T-helper 2 cell (primary cell): ENCODE measurements around the gene MYADML2.

Experiments used
- DNase-seq, 5 experiments: peaks; one replicate each; pipeline versions ENCODE4 v3.0.0 to v3.0.0-alpha.2; 2012 to 2022

MYADML2 gene

GRCh38 chr17:81935709-81936084 lies 11.3 kb downstream of the MYADML2 start:
- no peak for DNase-seq

- DNase-seq: no peak
Observed at GRCh38 chr17:81934850-81935708, 12.0 kb downstream of the MYADML2 start.

DNA sequence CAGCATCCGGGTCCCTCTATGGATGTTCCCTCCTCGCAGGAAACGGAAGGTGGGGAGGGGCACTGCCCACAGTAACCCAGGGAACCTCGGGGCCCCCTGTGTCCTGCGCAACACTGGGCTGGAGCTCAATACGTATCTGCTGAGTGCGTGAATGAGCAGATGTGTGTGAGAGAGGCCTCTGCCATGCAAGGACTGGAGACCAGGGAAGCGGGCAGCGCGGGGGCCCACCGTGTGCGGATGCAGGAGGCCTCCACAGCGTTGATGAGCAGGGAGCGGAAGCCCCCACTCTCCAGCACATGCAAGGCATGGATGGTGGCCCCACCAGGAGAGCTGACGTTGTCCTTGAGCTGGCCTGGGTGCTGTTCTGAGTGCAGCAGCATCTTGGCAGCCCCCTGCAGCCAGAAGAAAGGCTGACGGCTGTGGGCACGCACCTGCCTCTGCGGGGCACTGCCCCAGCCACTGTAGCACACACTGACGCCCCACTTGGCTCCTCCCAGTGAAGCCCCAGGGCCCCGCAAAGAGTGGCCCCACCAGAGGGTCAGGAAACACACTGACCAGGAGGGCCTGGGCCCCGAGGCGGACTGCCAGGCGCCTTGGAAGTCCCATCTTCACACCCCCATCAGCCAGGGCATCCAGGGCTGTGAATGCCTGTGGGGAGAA lies 12.8 kb downstream of the MYADML2 start:
- DNase-seq: no peak

DNA sequence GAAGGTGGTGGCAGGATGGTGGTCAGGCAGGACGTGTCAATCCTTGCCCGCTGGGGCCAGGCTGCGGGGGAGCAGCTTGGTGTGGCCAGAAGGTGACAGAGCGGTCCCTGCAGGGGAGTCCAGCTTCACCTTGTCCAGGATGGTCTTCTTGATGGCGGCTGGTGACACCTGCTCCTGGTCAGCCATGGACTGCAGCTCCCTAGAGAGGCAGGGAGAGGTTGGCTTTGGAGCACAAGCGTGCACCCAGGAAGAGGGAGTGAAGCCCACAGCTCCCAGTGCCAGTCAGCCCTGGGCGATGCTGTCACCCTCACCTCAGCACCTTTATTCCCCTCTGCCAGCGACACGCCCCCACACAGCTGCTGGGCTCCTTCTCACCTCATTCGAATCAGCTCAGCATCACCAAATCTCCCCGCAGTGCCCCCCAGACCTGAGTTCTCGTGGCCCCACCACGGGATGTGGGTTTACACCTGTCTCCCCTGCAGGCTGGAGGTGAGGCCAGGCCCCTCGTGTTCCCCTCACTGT lies 13.8 kb downstream of the MYADML2 start:
- DNase-seq: no peak

DNA sequence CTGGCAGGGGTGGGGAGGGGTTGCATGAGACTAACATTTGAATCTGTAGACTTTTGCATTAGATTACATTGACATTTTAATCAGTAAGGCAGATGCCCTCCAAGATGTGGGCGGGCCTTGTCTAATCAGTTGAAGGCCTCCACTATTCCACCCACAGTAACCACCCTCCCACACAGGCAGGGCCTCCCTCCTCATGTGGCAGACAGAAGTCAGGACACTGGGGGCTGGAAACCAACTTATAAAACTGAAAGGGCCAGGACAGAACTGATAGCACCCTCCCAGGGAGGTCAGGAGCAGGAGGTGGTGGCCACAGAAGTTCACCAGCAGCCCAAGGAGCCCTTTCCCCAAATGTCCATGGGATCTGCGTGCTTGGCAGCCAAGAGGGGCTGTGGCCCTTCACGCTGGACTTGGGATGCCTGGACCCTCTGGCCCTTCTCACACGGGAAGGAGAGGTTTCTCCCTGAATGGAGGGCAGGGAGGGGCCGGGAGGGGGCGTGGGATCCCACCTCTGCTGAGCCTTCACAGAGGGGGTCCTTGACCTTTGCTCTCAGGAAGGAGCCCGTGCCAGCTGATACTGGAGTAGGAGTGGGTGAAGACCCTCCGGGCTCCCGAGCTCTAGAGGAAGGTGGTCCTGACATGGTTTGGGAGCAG lies 14.6 kb downstream of the MYADML2 start:
- DNase-seq: no peak

DNA sequence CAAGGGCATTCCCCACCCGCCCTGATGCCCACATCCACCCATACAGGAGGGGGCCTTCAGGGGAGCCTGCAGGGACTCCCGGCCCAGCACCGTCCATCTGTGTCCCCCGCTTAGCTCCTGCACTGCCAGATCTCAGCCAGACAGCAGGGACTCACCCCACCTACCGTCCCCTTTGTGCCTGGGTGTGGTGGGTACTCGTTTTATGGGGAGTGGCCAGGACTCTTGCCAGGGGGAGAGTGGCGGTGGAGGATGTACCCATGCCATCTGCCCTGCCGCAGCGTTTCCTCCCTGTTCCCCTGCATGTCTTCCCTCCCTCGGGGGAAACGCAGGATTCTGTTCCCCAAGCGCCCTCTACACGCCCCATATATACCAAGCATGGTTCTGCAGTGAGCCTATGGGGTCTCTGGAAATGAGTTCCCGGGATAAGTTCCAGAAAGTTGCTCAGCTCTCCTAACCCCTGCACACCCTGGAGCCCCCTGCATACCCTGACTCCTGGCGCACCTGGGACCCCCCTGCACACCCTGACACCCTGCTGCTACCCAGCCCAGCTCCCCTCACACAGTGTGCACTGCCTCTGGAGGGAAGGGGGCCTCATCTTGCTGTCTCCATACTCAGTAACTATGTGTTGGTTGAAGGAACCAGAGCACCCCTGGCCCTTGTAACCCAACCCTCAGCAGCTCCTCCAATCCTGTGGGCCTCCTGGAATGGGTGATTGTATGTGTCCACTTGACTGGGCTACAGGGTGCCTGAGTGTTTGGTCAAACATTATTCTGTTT lies 15.3 kb downstream of the MYADML2 start:
- no peak for DNase-seq

DNA sequence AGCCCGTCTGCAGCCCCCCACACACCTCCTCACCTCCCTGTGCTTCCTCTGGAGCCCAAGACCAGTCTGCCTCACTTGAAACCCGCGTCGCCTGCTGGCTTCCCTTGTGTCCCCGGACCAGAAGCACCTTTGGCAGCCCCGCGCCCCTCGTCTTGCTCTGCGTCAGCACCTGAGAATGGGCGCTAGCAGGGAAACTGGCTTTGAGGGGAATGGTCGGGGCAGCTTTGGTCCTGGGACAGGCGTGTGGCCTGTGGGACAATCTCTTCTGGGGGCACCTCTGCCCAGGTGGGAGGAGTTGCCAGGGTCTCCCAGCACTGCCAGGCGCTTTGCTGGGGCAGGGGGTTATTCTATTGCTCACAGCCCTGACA lies 15.9 kb downstream of the MYADML2 start:
- DNase-seq: no peak

- DNase-seq: no peak
Observed at GRCh38 chr17:81930142-81931125, 16.6 kb downstream of the MYADML2 start.

GRCh38 chr17:81929253-81930141 lies 17.5 kb downstream of the MYADML2 start:
- DNase-seq: no peak

DNA sequence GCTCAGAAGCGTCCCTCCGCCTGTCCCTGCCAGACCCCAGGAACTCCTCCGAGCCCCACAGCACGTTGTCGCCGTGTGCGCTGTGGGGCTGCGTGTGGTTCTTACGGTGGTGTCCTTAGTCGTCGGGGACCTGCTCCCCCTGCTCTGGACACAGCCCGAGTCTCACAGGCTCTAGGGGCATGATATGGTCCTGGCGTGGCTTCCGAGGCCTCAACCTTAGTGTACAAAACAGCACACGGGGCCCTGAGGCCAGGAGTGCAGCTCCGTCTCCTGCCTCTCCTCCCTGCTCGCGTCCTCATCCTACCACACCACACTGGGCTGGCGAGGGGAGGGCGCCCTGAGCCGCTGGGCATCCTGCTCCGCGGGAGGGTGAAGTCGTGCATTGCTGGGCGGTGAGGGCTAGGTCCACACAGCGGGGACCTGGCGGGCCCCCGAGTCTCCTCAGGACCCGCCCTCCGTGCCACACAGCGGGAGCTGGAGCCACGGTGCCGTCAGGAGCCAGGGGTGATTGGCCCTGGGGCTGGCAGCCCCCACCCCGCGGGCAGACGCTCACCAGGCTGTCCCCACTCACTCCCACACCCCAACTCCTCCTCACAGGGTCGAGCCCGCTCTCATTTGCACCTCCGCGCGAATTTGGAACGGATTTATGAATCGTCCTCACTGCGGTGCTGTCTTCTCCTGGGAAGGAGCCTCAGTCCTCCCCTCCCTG lies 18.3 kb downstream of the MYADML2 start:
- no peak for DNase-seq

- DNase-seq: peak; percentile 80 to 94 (median 85)
Observed at GRCh38 chr17:81927653-81928543, 19.1 kb downstream of the MYADML2 start, which contains the start of gene MAFG. Gene MAFG, minus strand, starts transcription at chr17:81927735. Its CDS starts 4,550 bp downstream, at chr17:81923185.

DNA sequence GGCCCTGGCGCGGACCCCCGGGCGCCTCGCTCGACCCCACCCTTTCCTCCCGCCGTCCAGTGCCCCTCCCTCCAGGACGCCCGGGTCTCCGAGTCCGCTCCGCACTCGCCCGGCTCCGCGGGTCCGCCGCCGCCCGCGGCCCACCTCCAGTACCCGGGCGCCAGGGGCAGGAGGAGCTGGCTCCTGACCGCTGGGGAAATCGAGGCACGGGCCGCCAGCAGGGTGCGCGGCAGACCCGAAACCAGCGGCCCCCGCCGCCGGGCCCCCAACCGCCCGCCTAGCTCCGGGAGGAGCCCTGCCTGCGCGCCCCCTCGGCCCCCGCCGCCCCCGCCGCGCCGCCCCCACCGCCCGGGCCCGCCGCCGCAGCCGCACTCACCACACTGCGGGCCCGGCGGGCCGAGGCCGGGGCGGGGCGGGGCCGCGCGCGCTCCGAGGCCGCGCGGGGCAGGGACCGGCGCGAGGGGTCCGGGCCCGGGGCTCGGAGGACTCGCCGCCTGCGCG lies 19.8 kb downstream of the MYADML2 start:
- DNase-seq: no peak

- DNase-seq: peak in 3 of 5 experiments; percentile 35 to 75 (median 55)
Observed at GRCh38 chr17:81926451-81927151, 20.4 kb downstream of the MYADML2 start.

GRCh38 chr17:81925860-81926450 lies 21.1 kb downstream of the MYADML2 start:
- peak in 1 of 5 experiments; percentile 45 for DNase-seq

DNA sequence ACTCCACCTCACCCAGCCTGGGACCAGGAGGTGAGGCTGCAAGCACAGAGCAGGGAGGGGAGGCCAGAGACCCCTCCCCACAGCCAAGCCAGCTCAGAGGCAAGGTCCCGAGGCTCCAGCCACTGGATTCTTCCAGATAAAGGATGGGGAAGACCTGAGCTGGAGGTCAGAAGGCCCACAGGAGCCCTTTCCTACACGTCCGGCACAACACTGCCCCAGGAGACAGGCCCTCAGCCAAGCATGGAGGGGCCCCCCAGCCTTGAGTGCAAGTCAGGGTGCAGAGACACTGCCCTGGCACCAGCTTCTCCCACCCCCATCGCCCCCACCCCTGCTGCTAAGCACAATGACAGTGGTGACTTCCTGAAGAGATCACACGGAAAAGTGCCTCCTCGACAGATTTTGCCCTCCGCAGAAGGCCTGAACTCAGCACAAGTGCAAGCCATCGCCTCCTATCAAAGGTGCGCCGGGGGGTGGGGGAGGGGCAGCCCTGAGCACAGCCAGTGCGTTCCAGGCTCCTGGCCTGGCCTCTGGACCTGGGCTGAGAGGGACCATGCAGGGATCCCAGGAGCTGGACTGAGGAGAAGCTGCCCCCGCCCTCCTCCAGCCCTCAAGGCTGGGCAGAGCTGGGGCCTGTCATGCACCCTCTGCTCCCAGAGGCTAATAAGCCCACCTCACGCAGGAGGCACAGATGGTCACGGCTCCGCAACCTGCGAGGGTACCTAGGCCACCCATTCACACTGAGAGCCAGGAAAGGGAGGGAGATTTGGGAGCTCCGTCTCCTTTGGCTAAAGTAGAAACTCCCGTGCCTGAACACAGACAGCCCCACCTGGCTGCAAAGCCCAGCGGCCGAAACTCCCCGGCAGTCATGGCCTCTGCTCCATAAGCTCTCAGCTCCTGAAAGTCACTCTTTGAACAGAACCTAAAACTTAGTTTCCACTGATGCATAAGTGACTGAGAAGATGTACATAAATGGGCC lies 22.2 kb downstream of the MYADML2 start:
- peak in 1 of 5 experiments; percentile 77 for DNase-seq
